HuH-7.5 (cell line): ENCODE results near the gene NEXMIF.
"Not testable (repeated sequence)": the region's sequence is repeated elsewhere in the genome, so short reads cannot be mapped to it uniquely, and the experiment has no call there.

Experiments
- DNase-seq: peaks from one replicate; pipeline ENCODE4 v3.0.0; 2011; ENCODE audit warnings: low spot score

NEXMIF gene

GRCh38 chrX:74788545-74789086 lies 136.6 kb downstream of the NEXMIF start:
- DNase-seq, result no peak

DNA sequence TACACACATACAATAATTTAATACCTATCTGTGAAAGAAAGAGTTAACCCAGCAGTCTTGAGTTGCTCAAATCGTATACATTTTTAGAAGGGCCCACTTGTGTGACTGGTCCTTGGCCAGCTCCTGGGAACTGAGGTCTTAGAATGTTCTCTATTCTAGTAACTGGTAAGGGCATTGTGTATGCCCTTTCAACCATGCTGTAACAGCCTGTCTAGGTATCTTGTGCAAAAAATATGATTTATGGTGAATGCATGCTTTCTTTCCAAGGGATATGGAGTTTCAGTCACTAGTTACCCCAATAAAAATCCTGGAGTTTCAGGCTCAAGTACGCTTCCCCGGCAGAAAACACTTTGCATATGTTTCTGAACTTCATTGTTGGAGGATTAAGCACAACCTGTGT lies 140.6 kb downstream of the NEXMIF start:
- DNase-seq, result no peak

DNA sequence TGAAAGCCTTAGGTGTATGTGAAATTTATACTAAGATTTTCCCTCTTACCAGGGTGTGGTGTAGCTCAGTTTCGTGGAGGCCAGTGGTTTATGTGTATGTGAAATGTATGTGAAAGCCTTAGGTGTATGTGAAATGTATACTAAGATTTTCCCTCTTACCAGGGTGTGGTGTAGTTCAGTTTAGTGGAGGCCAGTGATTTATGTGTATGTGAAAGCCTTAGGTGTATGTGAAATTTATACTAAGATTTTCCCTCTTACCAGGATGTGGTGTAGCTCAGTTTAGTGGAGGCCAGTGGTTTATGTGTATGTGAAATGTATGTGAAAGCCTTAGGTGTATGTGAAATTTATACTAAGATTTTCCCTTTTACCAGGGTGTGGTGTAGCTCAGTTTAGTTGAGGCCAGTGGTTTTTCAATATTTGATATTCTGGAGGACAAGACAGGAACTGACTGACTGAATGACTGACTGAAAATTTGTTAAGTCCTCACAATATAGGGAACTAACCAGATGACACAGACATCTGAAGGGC lies 143.7 kb downstream of the NEXMIF start:
- no peak for DNase-seq

- no peak for DNase-seq
These were observed 146.1 kb downstream of the NEXMIF start for GRCh38 chrX:74779175-74779574.

DNA sequence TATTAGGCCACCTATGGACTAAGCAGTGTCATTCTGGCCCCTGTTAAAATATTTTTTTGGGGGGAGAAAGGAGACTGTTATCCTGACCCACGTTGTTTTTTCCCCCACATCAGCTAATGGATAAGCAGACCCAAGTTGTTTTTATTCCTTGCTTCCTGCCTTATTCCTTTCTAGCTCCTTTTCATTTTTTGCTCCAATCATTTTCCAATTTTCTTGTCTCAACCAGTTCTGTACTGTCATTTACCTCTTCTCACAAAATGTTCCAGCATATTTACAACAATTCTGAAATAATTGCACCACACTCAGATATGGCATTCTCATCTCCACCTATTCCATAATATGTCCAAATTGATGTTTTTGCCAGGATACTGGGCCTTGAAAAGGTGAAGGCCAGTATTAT lies 150.3 kb downstream of the NEXMIF start:
- no peak for DNase-seq

DNA sequence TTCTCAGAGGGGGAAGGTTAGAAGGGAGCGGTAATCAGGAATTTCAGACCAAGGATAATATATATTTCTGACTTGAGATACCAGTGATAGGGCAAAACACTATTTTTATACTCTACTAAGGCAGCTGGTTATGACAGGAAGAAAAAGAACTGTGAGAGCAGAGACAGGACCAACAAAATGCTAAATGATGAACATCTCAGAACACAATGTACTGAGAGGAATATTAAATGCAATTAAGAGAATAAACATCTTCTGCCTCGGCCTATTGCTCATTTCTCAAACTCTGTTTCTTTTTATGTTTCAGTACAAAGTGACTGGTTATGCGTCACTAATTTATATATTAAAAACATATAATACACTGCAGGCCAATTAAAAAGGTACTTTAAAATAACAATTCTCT lies 188.8 kb downstream of the NEXMIF start:
- no peak for DNase-seq

DNA sequence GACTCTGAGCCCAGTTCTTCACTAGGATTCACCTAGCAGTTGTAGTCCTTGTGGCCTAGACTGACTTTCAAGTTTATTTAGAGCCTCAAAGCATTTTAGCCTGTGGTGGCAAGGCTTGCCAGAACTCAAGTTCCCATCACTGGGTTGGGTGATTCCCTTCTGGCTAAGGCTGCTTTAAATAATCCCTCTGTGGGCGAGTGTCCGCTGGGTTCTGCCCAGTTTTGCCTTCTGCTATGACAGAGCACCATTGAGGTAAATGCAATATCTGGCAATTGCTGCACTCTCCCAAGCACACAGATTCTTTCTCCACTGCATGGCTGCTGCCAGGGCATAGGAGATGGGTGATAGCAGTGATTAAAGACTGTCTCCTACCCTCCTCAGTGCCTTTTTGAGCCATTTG lies 220.0 kb downstream of the NEXMIF start:
- DNase-seq, result no peak

- DNase-seq, result not testable (repeated sequence)
These were observed 223.9 kb downstream of the NEXMIF start for GRCh38 chrX:74701343-74701742.

DNA sequence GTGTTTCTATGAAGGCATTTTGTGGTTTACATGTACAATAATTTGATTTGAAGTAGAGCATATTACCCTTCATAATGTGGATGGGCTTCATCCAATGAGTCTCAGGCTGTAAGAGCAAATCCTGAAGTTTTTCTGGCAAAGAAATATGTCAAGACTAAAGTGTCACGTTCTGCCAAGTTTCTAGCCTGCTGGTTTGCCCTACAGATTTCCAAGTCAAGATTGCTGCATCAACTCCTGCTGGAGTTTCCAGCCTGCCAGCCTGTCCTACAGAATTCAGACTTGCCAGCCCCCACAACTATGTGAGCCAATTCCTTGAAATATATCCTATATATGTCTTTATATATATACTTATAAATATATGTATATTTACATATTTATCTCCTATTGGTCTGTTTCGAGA lies 240.8 kb downstream of the NEXMIF start:
- no peak for DNase-seq
